ENCODE data around the gene SUMO3. TPM values are rescaled to one million over a fixed set of nuclear protein-coding genes. Genes with fewer than 3 reads are reported as not detected.

SUMO3 gene
- total RNA-seq, 1 donor from 2014 or later: 65.5 TPM

DNA sequence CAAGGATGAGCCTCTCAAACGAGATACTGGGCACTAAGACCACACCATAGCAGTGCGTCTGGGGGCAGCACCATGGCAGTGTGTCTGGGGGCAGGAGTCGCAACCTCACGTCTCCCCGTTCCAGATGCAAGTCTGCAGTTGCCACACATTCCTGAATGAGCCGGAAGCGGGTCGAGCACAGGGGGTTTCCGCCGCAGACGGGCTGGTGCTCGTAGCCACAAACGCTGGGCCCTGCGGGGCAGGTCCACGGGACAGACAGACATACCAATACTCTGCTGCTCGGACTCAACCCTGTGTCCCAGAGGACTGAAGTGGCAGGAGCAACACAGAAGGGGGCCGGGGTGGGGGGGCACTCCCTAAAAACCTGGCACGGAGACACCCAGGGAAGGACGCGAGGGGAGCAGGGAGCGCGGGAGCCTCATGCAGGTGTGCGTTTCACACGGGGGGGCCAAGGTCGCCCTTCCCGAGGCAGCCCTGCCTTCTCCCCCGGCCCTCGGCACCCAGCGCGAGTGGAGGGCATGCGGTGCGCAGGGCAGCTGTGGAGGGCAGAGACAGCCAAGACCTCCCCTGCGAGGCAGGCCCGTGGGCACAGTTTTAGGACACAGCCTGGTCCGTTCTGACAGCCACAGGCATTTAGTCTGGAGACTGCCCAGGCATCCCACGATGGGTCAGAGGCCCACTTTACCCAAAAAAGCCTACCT, 31.1 kb upstream of the SUMO3 start:
- intact Hi-C loops (cut with DNase I): no loop called here
- DNase-seq (ENCODE audit: low spot score): peak; percentile 49
- no peak for ATAC-seq

GRCh38 chr21:44847261-44848056, 29.6 kb upstream of the SUMO3 start:
- peak; percentile 48 for DNase-seq (ENCODE audit: low spot score)
- intact Hi-C loops (cut with DNase I): no loop called here
- no peak for ATAC-seq

DNA sequence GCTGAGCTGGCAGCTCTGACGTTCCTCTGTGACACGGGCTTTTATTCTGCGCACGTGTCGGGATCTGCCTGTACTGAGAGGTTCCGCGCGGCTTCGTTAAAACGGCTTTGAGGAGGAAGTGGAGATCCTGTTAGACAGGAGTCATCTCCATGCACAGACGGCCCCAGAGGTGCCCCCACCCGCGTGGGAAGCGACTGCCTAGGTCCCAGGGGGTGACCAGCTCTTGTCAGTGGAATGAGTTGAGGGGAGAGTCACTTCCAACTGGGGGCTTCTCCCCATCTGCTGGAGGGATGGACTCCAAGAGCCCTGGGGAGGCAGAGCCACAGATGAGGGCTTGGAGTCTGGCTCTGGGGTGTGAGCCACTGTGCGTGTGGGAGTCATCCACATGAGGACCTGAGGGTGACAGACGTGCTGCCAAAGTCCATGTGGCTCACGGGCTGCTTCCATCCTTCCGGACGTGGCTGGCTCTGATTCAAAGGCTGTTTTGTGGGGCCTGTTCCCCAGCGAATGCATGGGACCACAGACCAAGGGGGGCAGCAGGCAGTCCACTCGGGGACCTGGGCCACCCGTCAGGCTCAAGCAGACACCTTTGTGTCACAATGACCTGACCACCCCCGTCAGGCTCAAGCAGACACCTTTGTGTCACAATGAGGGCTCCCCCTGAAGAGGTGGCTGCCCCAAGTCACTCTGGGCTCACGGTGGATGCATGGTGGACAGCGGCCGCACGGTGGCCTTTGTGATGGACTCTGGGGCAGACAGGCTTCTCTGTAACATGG, 28.8 kb upstream of the SUMO3 start:
- peak; percentile 73 for ATAC-seq
- intact Hi-C loops (cut with DNase I): no loop called here
- peak; percentile 73 for DNase-seq (ENCODE audit: low spot score)

DNA sequence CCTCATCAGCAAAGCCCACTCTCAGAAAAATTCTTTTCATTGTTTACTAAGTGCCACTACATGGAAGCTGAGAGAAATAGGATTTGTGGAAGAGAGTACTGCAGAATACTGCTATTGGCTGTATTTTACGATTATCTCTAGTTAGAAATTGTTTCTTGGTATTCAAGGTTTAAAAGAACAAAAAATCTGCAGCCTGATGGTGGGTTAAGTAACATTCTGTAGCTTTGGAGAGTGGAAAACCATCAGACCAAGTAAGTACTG, 28.3 kb upstream of the SUMO3 start:
- intact Hi-C loops (cut with DNase I): no loop called here
- ATAC-seq: no peak
- no peak for DNase-seq (ENCODE audit: low spot score)

DNA sequence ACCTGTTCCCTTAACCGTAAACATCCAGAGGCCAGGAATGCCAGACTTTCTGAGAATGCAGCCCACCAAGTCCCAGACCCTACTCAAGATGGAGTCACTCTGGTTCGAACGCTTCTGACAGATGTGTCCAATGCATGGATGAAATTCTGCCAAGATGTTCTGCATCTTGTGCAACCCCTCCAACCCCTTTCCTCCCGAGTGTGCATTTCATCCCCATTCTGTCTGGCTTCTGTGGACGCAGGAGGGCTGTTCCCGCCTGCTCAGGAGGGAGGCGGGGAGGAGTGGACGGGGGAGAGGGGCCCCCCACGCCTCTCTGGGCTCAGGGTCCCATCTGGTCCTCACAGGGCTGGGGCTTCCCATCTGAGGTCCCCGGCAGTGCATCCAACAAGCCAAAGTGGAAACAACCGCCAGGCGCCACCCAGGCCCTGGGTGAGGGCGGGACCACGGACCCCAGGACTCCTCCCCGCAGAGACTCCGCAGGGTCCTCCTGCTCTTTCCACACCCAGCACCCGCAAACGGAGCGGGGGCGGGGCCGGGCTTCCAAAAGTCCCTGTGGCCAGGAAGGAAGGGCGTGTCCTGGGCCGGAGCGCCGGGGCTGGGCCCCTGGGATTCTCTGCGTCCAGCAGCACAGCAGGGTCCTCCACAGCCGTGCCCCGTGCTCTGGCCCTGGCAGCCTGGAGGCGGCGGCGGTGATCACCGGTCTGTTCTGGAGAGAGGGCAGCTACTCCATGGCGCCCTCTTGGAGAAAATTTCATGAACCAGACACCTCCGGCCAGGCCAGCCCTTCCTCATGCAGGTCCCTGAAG, 27.8 kb upstream of the SUMO3 start:
- ATAC-seq (peak; percentile 76), DNase-seq (ENCODE audit: low spot score) (peak; percentile 75)
- intact Hi-C loops (cut with DNase I): no loop called here

DNA sequence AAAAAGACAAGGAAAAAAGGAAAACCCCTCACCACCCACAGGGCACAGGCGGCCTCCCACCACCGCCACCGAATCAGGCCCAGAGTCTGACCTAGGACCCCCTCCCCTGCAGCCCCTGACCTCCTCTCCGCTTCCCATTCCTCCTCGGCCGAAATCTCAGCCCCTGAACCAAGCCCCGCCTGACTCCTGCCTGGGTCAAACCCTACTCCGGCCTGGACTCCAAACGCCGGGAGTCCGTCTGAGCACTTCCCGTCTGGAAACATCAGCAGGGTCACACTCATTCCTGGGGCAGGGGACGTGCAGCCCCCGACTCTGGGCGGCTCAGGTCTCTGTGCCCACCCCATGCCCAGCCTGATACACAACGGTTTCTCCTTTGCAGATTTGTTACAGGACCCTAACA, 26.4 kb upstream of the SUMO3 start:
- DNase-seq (ENCODE audit: low spot score): no peak
- intact Hi-C loops (cut with DNase I): no loop called here
- ATAC-seq: no peak

- no peak for DNase-seq (ENCODE audit: low spot score)
- no peak for ATAC-seq
- intact Hi-C loops (cut with DNase I): no loop called here
Observed at GRCh38 chr21:44842721-44843445, 25.0 kb upstream of the SUMO3 start.

DNA sequence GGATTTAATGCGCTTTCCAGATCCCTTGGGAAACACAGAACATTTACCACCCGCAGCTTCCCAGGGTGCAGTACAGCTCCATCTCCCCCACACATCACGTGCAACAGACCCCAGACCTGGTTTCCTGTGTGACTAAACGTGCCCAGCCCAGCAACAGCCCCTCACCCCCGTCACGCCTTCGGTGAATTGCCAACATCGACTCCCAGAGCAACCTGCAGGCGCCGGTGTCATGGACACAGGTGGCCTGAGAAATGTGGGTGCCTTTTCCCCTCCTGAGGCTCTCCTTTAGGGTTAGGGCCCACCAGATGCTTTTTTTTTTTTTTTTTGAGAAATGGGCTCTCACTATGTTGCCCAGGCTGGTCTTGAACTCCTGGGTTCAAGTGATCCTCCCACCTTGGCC, 24.2 kb upstream of the SUMO3 start:
- DNase-seq (ENCODE audit: low spot score) (no peak), ATAC-seq (no peak)
- intact Hi-C loops (cut with DNase I): no loop called here

GRCh38 chr21:44840771-44841170, 22.9 kb upstream of the SUMO3 start:
- DNase-seq (ENCODE audit: low spot score) (no peak), ATAC-seq (no peak)
- intact Hi-C loops (cut with DNase I): no loop called here

GRCh38 chr21:44838951-44839350, 21.1 kb upstream of the SUMO3 start:
- peak; percentile 46 for DNase-seq (ENCODE audit: low spot score)
- intact Hi-C loops (cut with DNase I): no loop called here
- no peak for ATAC-seq

DNA sequence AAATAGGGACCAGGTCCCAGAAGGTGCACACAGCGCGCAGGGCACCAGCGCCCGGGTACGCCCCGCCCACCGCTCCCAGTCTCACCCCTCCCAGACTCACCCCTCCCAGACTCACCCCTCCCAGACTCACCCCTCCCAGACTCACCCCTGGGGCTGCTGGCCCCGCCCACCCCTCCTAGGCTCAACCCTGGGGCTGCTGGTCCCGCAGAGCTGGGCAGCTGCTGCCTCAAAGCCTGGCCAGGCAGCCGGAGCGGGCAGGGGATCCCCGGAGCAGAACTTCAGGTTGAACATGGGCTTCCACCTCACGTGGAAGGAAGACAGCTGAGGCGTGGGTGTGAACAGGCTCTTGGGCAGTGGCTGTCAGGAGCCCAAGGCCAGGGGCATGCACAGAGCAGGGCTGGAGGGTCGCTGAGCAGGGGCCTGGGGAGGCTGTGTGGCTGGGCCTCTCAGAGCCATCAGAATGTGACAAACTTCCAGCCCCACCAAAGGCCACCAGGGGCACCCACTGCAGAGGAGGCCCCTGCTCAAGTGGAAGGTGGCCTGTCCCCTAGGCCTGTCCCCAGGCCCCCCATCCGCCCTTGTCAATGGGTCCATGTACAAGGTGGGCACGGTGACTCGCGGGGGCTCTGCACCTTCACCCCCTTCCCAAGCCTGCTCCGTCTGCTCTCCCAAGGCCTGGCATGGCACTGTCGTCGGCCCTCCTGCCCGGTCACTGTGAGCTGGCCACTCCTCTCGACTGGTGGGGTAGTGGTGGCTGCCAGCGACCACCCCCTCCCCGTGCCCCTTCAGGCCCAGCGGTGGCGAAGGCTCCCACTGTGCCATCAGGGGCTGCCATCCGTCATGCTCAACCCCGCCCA, 20.4 kb upstream of the SUMO3 start:
- intact Hi-C loops (cut with DNase I): no loop called here
- DNase-seq (ENCODE audit: low spot score): peak; percentile 56
- ATAC-seq: no peak

DNA sequence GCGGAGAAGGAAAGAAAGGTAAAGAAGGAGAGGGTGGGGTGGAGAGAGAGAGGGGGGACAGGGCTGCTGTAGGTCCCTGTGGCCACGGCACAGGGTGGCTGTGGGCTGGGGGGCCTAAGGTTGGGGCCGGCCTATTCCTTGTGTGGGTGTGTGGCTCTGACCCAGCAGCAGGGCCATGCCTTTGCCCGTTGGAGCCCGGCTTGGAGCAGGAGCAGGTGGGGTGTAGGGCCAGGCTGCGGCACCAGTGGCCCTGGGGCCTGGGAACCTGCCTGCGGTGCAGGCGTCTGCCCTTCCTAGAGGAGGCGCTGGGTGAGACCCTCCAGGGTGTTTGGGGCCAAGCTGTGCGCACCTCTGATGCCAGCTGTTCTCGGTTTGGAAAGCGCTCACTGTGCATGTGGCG, 19.7 kb upstream of the SUMO3 start:
- ATAC-seq (no peak), DNase-seq (ENCODE audit: low spot score) (peak; percentile 35)
- intact Hi-C loops (cut with DNase I): no loop called here

DNA sequence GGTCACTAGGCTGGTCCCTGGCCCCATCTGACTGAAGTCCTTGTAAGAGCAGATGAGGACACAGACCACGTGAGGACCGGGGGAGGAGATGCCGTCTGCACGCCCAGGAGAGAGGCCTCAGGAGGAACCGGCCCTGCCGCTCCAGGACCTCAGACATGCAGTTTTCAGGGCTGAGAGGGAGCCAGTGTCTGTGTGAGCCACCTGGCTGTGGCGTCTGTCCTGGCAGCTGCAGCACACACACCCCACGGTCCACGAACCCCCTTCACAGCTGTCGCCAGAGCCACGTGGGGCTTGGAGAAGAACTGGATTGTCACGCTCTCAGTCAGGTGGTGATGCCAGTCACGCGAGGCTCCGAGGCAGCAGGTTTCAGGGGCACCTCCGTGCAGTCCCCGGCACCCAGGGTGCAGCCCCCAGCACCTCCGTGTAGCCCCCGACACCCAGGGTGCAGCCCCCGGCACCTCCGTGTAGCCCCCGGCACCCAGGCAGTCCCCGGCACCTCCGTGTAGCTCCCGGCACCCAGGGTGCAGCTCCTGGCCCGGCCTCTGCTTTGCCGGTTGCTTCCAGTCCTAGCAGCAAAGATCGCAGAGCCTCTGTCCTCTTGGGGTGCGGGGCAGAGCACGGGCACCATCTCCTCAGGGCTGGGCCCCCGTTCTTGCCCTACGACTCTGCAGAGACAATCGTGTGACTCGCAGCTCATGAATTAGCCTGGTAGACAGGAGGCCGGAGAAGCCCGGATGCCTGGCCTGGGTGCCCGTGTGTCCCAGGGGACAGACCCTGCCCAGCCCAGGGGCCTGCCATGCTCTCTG, 19.0 kb upstream of the SUMO3 start:
- peak; percentile 46 for ATAC-seq
- intact Hi-C loops (cut with DNase I): no loop called here
- DNase-seq (ENCODE audit: low spot score): peak; percentile 59

DNA sequence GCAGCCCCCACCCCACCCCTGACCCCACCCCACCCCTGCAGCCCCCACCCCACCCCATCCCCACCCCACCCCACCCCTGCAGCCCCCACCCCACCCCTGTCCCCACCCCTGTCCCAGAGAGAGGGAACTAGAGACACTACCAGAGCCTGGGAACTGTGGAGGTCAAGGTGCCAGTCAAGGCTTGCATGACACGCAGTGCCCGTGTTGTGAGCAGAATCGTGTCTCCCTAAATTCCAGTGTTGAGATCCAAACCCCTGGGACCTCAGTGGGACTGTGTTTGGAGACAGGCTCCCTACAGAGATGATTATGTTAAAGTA, 18.4 kb upstream of the SUMO3 start:
- ATAC-seq (no peak), DNase-seq (ENCODE audit: low spot score) (no peak)
- intact Hi-C loops (cut with DNase I): no loop called here

- intact Hi-C loops (cut with DNase I): no loop called here
- ATAC-seq (no peak), DNase-seq (ENCODE audit: low spot score) (no peak)
Observed at GRCh38 chr21:44835647-44835973, 17.7 kb upstream of the SUMO3 start.

DNA sequence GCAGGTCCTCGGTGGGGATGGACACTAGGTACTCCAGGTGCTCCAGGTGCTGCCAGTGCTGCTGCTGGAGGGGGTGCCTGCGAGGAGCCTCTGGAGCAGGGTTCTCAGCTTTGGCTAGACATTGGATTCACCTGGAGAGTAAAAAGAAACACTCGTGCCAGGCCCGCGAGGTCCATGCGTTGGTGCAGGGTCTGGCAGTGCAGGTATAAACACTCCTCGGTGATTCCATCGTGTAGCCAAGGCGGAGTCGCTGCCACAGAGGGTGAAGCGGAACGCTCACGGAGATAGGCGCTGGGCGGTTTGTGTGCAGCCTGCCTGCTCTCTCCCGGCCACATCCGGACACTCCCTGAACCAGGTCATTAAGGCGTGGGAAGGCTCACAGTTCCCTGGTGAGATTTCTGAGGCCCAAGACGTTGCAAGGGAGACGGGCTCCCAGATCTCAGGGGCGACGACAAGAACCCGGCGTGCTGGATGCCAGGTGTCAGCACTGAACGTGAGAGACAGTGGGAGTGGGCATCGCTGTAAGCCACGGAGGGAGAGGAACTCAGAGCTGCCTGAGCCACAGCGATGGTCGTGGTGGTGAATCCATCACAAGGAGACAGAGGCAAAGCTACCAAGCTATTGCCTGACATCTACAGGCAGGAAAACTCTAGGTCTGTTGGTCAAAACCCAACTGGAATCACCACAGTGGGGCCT, 17.2 kb upstream of the SUMO3 start:
- DNase-seq (ENCODE audit: low spot score) (peak; percentile 36), ATAC-seq (no peak)
- intact Hi-C loops (cut with DNase I): no loop called here
